ENCODE data around the gene IGF2R.

IGF2R gene

GRCh38 chr6:160069050-160069454 is 100.2 kb downstream of the IGF2R start:
- H3K4me3 ChIP-seq (ENCODE audit: low read depth, low read length), result no peak overlapping the region

GRCh38 chr6:160069459-160069858 is 100.6 kb downstream of the IGF2R start:
- TF ChIP-seq CTCF (IDR thresholded peaks at IDR 0.05; ENCODE audit: low read depth, low read length), result no peak
- no peak overlapping the region for H3K4me3 ChIP-seq (ENCODE audit: low read depth, low read length)

More at GRCh38 chr6:160069050-160069454, 100.2 kb downstream of the IGF2R start:
- TF ChIP-seq CTCF (IDR thresholded peaks at IDR 0.05; ENCODE audit: low read depth, low read length), result no peak

DNA sequence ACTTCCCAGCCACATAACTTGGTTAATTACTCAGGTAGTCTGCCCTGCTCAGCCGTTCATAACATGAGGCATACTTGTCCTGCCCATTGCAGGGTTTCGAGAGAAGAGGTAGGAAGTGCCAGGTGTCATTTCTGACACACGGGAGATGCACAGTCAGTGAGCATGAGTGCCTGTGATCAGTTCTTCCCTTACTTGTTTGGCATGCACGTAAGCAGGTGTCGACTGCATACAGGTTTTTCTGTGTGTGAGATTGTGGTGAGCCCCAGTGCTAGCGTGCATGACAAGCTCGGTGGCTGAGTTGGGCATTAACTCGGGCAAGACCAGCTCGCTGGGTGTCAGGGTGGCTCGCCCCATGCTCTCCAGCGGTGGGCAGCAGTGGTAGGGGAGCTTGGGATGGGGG is 101.5 kb downstream of the IGF2R start:
- no peak for TF ChIP-seq CTCF (IDR thresholded peaks at IDR 0.05; ENCODE audit: low read depth, low read length)
- no peak overlapping the region for H3K4me3 ChIP-seq (ENCODE audit: low read depth, low read length)

DNA sequence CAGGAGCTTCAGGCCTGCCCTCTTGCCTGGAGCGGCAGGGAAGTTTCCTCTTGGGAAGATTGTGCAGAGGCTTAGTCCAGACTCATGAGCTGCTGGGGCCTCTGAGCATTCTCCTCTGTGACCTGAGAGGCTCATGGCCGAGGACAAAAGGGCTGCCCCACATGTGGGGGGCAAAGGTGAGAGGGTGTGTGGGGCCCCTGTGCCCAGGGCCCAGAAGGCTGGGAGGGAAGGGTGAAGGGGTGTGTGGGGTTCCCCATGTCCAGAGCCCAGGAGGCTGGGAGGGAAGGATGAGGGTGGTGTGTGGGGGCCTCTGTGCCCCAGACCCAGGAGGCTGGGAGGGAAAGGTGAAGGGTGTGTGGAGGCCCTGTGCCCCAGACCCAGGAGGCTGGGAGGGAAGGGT is 101.9 kb downstream of the IGF2R start:
- no peak overlapping the region for H3K4me3 ChIP-seq (ENCODE audit: low read depth, low read length)
- TF ChIP-seq CTCF (IDR thresholded peaks at IDR 0.05; ENCODE audit: low read depth, low read length), result no peak

- 0 out of 2 replicates have a peak, but pooled peaks have one; percentile 5 for TF ChIP-seq CTCF (IDR thresholded peaks at IDR 0.05; ENCODE audit: low read depth, low read length)
- H3K4me3 ChIP-seq (ENCODE audit: low read depth, low read length), result no peak overlapping the region
These were observed 103.2 kb downstream of the IGF2R start for GRCh38 chr6:160071805-160072690.

- TF ChIP-seq CTCF (IDR thresholded peaks at IDR 0.05; ENCODE audit: low read depth, low read length), result no peak
- no peak overlapping the region for H3K4me3 ChIP-seq (ENCODE audit: low read depth, low read length)
These were observed 104.4 kb downstream of the IGF2R start for GRCh38 chr6:160073272-160073671.

DNA sequence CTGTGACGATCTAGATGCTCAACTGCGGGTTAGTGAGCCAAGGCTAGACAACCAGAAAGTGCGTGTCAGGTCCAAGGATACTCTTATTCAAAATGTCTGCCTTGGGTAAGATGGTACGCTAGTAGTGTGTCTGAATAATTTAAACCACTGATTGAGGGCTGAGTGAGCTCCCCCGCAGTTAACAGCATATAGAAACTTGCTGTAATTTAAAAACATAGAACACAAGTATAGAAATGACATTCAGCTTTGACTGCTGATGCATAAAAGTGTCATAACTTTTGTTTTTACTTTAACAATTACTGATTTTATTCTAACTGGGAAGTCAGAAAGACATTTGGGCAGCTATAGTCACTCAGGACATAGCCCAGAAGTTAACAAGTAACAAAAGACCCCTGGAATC is 107.1 kb downstream of the IGF2R start:
- H3K4me3 ChIP-seq (ENCODE audit: low read depth, low read length), result no peak overlapping the region
- TF ChIP-seq CTCF (IDR thresholded peaks at IDR 0.05; ENCODE audit: low read depth, low read length), result no peak

Measured in WI38 (cell line).